ENCODE data around the gene SERINC5.
A peak's percentile ranks its signal among the peaks of the same experiment; 100 is the strongest.
"Not testable (repeated sequence)": the region's sequence is repeated elsewhere in the genome, so short reads cannot be mapped to it uniquely, and the experiment has no call there.

The SERINC5 gene

DNA sequence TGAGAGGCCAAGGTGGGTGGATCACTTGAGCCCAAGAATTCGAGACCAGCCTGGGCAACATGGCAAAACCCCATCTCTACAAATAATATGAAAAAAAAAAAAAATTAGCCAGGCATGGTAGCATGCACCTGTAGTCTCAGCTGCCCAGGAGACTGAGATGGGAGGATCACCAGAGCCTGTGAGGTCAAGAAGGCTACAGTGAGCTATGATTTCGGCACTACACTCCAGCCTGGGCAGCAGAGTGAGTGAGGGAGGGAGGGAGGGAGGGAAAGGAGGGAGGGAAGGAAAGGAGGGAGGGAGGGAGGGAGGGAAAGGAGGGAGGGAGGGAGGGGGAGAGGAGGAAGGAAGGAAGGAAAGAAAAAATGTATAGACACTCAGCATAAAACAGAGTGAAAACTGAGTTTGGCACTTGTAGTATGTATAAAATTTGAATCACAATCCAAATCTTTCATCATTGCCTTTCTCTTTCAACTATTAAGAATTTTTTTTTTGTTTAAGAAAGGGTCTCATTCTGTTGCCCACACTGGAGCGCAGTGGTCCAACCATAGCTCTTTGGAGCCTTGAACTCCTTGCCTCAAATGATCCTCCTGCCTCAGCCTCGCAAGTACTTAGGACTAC lies 27.8 kb downstream of the SERINC5 start:
- DNase-seq (ENCODE audit: low read depth), result no peak

DNA sequence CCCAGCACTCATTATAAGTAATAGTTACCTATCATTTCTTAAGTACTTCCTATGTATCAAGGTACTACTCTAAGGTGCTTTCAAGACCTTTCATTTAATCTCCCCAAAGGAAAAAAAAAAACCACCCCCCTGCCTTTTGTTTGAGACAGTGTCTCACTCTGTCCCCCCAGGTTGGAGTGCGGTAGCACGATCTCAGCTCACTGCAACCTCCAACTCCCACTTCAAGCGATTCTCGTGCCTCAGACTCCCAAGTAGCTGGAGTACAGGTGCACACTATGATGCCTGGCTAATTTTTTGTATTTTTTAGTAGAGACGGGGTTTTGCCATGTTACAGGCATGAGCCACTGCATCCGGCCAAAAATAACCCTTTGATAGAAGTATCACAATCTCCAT lies 29.9 kb downstream of the SERINC5 start:
- no peak for DNase-seq (ENCODE audit: low read depth)

DNA sequence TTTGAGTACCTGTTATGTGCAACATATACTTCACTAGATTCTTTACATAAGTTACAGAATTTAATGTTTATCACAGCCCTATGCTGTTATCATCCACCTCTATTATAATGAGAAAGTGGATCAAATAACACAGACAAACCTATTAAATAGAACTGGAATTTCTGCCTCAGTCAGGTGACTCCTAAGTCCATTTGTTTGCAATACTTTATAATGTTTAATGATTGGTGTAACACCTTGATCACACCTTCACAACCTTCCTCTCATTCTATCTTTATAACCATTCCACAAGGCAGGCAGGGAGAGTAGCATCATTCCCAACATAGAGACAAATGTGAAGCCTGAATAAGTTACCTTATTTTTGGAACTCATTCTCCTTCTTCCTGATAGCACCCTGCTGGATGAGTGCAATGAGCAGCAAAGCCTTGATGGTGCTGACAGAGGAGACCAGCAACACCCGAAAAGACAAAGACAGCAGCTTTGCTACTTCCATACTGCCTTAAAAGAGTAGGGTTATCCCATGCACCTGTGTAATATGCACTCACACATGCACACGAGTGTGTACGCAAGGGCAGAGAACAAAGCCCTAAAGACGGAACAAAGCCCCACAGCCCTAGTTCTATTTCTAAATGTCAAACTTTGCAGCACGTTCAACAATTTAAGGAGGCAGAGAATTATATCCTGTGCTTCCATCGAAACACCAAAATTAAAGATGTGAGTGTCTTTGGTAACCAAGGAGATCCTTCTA lies 30.5 kb downstream of the SERINC5 start:
- no peak for DNase-seq (ENCODE audit: low read depth)

DNA sequence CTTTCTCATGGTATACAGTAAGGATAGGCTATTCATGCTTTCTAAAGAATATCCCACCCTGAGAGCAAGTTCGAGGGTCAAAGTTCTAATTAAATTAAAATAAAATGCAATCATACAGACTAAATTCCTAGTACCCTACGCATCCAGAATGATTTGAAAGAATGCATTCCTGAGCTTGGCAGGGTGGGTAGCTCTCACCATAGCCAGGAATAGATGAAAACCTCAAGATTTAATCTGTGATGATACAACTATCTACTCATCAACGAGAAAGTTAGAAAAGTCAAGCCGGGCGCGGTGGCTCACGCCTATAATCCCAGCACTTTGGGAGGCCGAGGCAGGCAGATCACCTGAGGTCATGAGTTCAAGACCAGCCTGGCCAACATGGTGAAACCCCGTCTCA lies 32.3 kb downstream of the SERINC5 start:
- no peak for DNase-seq (ENCODE audit: low read depth)

DNA sequence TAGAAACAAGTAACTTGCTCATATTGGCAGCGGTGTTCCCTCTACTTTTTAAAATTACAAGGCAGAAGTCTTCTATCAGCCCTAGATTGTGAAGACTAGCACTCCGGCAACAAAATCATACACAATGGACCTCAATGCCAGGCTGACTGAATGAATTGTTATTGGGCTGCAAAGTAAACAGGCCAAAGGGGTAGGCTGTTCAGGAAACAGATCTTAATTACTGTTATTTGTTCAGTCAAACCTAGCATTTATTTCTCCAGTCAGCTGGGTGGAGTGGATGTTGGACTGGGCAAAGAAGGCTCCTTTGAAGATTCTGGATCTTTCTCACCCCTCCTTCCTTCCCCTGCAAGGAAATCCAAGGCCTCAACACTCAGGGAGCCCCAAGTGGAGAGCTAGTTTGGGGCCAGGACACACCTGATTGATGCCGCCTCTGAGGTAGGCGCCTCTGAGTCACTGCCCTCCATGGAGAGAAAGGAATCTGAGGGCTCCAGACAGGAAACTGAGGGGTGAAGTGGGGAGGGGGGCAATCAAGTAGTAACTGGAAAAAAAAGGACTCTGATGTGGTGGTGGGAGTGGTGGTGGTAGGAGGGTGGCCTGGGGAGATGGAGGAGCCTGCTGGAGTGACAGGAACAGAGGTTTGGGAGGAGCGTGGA lies 35.5 kb downstream of the SERINC5 start:
- no peak for DNase-seq (ENCODE audit: low read depth)

DNA sequence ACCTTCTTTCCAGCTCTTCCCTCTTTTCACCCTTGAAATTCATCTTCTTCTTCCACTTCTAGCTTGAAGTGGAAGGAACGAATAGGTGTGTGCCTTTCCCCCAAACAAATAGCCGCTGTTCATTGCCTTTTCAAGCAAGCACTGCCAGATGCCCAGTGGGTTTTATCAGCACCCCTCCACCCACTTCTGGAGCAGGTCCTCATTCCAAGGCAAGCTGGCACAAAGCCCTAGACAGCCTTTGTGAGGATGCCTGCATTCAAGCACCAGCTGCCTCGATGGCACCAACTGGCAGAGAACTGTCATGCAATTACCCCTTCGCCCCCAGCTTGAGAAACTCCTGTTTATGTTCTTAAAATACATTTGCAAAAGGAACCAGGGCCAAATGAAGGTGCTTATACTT lies 36.5 kb downstream of the SERINC5 start:
- no peak for DNase-seq (ENCODE audit: low read depth)

DNA sequence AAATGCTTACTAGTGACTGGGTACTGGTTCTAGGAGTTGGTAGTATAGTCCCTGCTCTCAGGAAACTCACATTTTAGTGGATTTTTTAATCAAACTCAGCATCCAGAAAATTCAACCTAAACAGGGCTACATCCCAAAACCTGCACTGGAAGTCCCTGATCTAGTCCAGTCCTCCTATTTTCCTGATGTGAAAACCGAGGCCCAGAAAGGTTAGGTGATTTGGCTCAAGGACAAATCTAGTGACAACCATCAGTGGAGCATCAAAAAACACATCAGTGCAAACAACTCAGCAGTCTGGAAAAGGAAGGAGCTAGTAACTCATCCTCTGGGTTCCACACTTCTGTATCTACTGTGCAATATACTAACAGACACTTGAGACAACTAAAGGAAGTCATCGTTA lies 38.2 kb downstream of the SERINC5 start:
- DNase-seq (ENCODE audit: low read depth), result no peak

DNA sequence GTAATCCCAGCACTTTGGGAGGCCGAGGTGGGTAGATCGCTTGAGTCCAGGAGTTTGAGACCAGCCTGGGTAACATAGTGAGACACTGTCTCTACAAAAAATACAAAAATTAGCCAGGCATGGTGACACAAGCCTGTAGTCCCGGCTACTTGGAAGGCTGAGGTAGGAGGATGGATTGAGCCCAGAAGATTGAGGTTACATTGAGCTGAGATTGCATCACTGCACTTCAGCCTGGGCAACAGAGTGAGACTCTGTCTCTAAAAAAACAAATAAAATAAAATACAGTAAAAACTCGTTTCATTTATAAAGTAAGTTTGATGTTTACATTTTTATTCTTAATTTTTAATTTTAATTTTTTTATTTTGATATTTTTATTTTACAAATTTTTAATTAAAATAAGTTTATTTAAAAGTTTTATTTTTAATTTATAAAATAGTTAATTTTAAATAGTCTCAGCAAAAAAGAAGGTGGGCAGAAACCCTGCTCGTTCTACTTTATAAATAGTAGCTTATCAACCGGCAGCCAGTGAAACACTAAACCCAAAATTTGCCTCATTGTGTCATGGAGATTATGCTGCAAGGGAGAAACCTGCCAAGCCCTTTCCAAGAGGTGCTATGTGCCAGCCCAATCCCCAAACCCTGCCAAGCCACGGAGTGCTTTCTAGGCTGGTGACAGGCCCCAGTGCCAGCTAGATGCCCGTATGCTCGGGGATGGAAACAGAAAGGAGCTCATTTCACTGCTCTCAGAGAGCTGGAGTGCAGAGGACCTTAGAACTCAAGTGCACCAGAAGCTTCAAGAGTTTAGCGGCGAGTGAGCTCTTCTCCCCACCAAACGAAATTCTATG lies 38.9 kb downstream of the SERINC5 start:
- peak; percentile 31 for DNase-seq (ENCODE audit: low read depth)

DNA sequence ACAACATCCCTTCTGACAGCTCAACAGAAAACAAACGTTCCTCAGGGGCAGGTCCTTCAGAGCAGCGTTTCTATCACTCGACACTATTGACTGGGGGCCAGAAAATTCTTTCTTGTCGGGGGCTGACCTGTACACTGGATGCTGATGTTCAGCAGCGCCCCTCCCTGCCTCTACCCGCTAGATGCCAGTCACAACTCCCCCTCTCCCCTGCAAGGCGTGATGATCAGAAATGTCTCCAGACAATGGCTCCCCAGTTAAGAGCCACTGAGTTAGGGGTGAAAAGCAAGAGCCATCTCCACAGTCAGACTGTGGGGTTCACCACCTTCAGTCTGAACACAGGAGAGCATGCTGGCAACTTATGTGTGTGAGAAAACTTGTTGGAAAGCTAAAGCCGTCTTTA lies 39.8 kb downstream of the SERINC5 start:
- DNase-seq (ENCODE audit: low read depth), result no peak

DNA sequence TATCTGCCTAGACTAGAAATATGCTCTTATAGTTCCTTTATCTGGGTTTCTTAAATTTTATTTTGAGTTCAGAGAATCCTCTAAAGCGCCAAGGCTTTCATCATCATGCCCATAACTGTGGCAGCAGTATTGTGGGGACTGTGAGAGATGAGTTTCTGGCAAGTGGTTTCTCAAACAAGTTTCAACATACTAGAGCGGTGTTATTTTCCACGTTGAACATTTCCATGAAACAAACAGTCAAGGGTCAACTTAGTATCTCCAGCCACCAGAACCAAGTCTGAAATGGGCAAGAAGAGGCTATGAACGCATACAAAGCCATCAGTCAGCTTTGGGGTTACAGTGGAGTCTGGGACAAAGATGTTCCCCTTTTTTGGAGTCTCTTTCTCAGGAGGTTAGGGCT lies 40.3 kb downstream of the SERINC5 start:
- no peak for DNase-seq (ENCODE audit: low read depth)

DNA sequence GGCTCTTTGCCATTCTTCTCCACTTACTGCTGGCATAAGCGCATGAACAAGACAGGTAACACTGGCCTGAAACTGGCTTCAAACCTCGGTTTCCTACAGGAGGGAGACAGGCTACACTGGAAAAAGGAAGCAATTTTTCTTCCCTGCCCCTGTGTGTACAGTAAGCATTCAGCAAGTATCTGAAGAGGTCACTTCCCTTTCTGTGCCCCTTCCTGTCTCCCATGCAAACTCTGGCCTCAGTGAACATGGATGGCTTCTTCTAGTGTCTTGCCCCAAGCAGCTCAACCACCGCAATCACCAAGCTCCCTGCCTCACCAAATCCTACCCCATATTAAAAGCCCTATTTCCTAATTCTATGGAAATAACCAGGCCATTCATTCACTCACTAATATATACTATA lies 42.4 kb downstream of the SERINC5 start:
- no peak for DNase-seq (ENCODE audit: low read depth)

DNA sequence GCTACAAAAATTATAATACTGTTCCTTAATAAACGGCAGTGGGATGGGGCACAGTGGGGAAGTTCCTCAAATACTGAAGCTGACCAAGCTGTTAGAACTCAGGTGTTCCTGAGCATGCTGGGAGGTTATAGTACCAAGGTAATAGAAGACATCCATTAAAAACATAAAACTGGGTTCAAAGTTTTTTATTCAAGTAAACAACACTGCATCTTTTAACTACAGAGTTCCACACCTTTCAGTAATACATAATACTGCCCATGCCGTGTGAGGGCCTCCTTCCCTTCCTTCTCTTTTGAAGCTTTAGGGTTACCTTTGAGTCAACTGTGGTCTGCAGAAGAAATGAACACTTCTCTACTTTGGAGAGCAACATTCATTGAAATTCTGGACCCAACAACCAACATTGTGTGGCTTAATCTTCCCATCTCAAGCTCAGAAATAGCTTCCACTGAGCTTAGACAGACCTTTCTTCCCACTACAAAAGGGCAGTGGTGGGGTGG lies 43.6 kb downstream of the SERINC5 start:
- no peak for DNase-seq (ENCODE audit: low read depth)

DNA sequence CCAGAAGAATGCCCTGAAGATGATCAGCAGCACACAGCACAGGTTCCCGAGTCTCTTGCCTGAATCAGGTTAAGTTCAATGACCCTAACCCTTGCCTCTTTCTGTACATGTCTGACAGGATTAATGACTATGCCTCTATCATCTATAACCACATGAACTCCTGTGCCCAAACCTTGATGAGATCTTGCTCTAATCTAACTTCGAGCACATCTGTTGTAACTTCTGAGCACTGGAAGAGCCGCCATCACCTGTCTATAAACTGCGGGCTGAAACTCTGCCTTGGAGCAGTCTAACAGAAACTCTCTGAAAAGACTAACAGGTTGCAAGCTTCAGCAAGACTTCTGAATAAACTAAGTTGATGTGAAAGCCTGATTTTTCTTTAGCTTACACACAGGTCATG lies 44.5 kb downstream of the SERINC5 start:
- DNase-seq (ENCODE audit: low read depth), result no peak

DNA sequence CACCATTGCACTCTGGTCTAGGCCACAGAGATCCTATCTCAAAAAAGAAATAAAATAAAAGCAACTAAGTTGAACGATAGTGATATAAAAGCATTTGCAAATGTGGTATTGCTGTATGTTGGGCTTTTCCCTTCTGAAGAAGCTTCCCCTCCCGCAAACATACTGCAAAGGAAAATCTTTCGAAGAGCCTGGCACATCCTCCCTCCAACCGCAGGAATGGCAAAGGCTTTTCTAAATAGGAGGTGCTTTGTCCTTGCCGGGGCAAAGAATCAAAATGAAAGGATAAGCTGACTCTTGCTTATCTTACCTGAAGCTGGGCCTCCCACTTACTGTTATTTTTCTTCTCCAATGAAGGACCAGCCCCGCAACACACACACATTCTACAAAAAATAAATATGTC lies 45.8 kb downstream of the SERINC5 start:
- no peak for DNase-seq (ENCODE audit: low read depth)

DNA sequence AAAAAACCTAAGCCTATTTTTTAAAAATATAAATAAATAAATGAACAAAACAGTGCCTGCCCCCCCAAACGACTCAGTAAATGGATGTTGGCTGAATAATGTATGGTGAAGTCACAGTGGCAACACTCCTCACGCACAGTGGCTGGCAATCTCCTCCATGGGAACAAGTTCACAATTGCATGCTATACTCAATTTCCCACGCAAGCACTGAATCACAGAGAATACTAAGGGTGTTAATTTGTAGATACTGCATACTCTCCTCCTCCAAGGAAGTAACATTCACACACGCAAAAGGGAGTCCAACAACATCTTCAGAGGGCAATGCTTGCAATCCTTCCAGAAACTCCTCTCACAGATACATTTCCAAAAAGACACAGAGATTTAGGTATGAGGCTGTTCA lies 47.5 kb downstream of the SERINC5 start:
- no peak for DNase-seq (ENCODE audit: low read depth)

DNA sequence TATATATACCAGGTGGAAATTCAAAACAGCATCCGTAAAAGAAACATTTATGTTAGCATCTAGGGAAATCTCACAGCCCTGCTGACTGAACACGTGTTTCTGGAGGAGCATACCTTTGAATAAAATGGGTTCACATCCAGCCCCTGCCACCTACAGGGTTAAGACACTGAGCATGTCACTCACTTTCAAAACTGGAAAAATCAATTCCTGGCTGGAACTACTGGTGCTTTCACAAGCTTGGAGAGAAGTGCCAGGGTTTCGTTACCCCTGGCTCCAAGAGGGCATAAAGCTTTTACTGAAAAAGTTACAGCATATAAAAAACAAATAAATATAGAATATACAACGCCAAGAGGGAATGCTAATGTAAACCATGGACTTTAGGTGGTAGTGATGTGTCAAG lies 48.0 kb downstream of the SERINC5 start:
- no peak for DNase-seq (ENCODE audit: low read depth)

DNA sequence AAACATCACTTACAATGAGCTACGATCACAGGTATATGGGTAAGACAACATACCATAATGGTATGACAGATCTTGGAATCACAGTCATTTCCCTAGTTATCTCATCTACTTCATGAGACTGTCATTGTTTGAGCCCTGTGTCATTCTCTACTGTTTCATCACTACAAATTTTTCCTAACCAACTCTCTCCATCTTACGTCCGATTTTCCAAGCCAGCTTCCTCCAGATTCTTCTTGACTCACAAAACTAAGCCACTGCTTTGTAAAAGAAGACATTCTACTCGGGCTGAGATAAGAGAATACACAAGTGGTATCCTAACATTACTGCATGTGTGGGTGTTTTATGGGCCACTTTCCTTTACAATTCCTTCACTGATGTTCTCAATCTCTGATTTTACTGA lies 49.6 kb downstream of the SERINC5 start:
- no peak for DNase-seq (ENCODE audit: low read depth)

DNA sequence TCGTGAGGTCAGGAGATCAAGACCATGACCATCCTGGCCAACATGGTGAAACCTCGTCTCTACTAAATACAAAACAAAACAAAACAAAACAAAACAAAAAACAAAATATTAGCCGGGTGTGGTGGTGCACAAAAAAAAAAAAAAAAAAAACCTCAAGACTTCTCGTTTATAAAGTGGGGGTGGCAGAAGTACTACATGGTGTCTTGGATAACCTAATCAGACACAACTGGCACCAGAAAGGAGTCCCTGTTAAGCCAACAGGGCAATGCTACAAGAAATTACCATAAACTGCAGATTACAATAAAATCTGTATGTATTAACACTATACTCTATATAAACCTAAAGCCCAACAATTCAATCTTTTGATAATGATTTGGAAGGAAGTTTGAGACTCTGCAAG lies 50.0 kb downstream of the SERINC5 start:
- DNase-seq (ENCODE audit: low read depth), result no peak

DNA sequence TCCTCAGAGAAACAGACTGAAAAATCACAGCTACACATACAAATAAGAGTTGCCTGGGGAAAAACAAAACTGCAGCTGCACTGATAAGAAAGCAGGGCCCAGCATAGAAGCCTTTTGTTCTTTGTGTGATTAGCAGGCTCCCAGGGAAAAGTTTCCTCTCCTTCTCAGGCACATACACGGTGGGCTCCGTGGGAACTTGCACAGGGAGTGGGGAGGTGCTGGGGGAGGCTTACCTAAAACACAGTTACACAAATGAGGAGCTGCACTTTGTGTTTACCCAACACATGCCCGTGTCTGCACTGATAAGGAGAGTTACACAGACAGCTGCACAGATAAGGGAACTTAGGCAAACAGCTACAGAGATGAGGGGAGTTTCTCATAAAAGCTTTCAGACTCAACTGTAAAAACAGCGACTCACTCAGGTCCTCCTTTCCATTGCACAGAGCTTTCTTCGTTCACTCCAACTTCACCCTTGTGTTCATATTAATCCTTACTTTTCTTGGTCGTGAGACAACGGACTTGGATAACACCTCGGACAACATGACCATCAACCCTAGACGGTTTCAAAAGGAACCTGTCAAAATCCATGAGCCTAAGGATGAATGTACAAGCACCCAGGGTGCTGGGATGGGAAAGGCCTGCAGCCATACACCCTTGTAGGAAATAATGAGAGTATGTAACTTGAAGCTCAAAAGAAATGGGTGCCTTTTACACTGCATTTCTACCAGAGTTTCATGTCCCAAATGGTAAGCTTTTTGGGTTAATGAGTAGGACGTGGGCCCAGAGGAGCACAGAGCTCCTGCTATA lies 50.8 kb downstream of the SERINC5 start:
- DNase-seq (ENCODE audit: low read depth), result no peak

DNA sequence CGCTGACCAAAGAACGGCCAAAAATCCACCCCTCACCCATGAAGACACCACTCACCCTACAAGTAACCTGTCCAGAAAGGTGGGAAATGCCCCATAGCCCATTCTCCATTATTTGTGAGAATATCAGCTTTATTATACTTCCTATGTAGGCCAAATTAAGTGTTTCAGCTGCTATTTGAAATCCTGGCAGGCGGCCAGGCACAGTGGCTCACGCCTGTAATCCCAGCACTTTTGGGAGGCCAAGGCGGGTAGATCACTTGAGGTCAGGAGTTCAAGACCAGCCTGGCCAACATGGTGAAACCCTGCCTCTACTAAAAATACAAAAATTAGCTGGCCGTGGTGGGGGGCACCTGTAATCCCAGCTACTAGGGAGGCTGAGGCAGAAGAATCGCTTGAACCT lies 54.1 kb downstream of the SERINC5 start:
- DNase-seq (ENCODE audit: low read depth), result not testable (repeated sequence)

DNA sequence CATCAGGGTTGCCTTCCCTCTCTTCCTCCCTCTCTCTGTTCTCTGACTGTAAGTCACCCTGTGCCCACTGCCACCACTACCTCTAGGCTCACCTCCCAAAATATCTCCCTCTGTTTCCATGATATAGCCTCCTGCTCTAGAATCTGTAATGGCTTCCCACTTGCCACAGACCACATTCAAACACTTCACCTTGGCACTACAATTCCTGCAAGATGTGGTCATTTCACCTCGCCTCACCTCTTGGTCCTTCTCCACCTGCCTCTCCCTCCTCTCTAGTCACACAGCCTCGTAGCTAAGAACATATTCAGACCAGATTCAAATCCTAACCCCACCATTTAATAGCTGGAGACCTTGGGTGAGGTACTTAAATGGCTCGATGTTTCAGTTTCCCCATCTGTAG lies 56.9 kb downstream of the SERINC5 start:
- DNase-seq (ENCODE audit: low read depth), result no peak

DNA sequence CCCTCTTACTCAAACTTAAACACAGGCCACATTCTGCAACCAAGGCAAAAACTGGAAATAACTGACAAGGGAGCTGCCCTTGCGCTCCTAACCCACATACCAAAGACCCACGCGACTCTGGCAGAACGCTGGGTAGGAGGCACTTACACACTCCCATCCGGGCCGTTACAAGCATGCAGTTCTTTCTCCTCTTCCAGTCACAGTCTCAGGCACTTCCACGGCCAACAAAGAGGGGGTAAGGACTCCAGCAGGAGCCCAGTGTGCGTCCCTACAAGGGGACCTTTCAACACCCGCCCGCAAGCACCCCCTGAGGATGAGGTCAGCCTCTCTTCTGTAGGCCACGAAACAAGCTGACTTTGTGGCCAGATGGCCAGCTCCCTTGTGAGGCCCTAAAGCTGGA lies 57.4 kb downstream of the SERINC5 start:
- no peak for DNase-seq (ENCODE audit: low read depth)
